GM19099 (cell line): ENCODE results near the gene USH2A.

Experiments used
- POLR2A ChIP-seq: IDR thresholded peaks from 3 replicates; pipeline ENCODE4 v1.6.1; 2011; ENCODE audit warnings: low read depth; ENCODE audit not compliant: insufficient read length; ENCODE audit errors: extremely low read depth

USH2A gene

GRCh38 chr1:215682232-215682631, 741.0 kb downstream of the USH2A start:
- no peak for TF ChIP-seq POLR2A

GRCh38 chr1:215681041-215681440, 742.2 kb downstream of the USH2A start:
- TF ChIP-seq POLR2A: no peak

DNA sequence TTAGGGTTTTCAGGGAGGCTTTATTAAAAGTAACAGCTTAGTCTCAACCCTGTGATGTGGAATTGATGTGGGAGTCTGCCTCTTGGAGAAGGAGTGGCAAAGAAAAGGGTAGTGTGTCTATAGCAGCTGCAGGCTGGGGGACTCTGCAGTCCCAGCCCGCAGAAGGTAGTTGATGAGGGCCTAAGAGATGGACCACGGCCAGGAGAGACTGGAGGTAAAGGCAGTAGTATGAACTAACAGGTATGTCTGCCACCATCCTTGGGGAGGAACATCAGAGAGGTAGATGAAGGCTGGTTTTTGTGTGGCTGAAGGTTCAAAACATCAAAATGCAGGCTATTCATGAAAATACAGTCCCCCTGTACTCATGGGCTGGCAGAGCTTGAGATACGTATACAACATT, 744.0 kb downstream of the USH2A start:
- no peak for TF ChIP-seq POLR2A

- TF ChIP-seq POLR2A: no peak
Observed at GRCh38 chr1:215677112-215677511, 746.1 kb downstream of the USH2A start.

GRCh38 chr1:215673943-215674342, 749.3 kb downstream of the USH2A start:
- no peak for TF ChIP-seq POLR2A

DNA sequence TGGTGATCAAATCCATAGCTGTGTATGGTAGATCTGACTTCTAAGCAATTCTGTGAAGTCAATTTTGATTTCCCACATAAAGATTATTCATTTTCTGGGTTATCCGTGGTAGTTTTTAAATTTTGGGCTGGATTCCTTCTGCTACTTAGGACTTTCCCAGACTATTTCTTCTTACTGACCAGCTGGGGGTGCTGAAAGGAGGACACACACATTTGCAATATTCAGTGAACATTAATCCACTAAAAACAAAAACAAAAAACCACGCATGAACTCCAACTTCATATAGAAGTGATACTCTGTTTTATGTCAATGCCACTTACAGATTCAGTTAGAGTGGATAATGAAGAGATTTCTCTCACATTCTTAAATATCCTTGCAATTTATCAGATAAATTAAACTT, 750.8 kb downstream of the USH2A start:
- no peak for TF ChIP-seq POLR2A

GRCh38 chr1:215669806-215670491, 753.3 kb downstream of the USH2A start:
- TF ChIP-seq POLR2A: no peak

DNA sequence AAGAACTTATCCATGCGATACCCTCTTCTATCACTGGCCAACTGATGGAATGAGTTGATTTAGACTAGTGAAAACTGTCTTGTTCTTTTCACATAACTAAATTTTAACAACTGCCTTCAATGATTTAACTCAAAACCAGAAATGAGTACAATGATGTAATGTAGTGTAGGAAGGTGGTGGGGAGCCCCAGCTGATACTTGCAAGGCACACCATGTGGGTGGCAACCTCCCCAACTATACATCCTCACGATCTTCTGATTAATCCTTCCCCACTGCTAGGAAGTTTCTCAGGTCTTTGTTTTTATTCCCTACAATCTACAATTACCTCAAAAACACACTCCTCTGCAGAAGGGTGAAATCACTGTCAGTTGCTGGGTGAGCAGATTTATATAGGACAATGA, 755.5 kb downstream of the USH2A start:
- TF ChIP-seq POLR2A: no peak

DNA sequence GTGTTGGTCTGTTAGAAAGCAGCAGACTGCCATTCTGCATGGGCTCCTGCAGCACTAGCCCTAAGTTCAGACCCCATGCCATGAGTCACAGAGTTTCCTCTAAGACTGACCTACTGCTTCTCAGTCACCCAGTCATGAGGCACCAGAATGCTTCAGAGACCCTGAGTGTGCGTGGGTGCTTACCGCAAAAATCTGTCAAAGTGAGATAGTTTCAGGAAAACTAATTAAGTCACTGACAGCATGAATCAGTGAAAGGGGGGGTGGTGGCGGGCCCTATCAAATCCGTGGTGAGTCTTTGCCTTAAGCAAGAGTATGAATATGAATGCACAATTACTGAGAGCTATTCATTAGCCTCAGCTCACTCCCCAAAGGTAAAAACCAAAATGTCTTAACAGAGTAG, 758.0 kb downstream of the USH2A start:
- no peak for TF ChIP-seq POLR2A

GRCh38 chr1:215661033-215661432, 762.2 kb downstream of the USH2A start:
- TF ChIP-seq POLR2A: no peak

DNA sequence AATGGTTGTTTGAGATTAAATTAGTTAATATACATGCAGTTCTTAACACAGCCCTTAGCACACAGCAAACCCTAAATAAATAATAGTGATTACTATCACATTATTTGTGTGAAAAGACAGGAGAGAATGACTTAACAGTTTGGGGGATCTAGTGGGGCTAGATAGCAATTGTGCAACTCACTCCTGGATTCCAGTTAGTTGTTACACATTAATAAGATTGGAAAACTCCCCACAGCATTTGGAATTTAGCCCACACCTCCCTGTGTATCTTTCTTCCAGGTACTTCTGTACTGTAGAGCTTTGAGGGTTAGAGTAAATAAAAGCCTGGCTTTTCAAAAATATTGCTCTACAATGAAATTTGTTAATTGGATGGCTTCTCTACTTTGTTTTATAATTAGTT, 763.0 kb downstream of the USH2A start:
- no peak for TF ChIP-seq POLR2A

DNA sequence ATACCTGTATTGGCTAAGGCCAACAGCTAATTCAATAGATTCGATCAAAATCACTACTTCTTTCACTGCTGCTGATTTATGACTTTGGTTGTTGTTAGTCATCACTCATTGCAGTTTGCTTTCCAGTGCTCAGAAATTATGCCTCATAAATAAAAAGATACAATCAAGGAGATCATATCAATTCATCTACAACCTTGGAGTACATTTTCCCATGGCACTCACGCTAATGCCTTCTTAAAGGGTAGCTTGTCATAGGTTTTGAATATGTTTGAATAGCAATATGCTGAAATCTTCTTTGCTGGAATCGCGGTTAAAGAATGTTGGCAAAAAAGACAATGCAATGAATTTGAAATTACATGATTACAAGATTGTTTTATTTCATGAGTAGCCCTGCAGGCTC, 766.2 kb downstream of the USH2A start:
- no peak for TF ChIP-seq POLR2A

DNA sequence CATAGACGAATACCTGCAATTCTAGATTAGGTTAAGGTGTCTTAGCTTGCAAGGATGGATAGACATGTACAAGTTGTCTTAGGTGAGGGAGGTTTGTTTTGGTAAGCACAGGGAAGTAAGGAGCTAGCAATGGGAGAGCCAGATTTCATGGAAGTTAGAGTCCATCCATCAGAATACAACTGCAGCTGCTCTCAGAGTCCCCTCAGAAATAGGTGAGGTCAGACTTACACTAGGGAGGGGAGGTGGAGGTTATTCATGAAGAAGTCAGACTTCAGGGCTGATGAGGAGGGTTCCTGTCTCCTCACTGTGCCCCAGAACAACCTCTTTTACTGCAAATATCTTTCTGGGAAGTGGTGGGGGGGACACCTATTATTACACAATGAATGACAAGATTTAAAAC, 770.9 kb downstream of the USH2A start:
- TF ChIP-seq POLR2A: no peak

GRCh38 chr1:215651867-215652266, 771.4 kb downstream of the USH2A start:
- TF ChIP-seq POLR2A: no peak

DNA sequence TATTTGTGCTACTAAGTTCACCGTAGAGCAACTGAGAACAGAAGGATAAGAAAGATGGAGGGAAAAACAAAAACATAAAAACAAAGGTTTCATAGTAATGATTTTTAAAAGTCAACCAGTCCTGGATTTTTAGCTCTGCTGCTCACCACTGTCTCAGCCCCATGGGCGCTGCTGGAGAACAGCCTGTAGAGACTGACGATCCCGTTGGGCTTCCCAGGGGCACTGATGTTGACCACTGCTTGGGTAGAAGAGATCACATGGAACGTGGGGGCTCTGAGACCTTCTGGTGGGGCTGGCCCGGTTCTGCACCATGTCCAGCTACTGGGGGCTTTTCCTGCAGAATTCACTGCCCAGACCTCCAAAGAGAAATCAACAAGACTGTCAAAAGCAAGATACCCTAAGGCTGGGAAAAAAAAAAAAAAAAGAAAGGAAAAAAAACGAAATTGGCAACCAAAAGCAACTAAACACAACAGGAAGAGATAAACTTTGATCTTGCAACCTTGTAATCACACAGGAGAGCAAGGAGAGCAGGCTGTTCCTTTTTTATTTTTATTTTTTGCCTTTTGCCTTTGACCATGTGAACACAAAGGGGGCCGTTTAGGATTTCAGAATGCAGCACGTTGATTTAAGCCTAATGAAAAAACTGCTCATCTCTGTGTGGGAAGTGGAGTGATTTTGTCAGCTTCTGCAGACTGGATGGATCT, 772.6 kb downstream of the USH2A start:
- no peak for TF ChIP-seq POLR2A

- no peak for TF ChIP-seq POLR2A
Observed at GRCh38 chr1:215648957-215649356, 774.3 kb downstream of the USH2A start.
